HEK293T (cell line): Measurements from ENCODE around the gene SH2D3A.

ENCODE experiments used
- CTCF ChIA-PET: fragments of 350-600 bp; formaldehyde crosslinking; extraction: SDS; loops from one replicate; lab custom pipeline; 2021; ENCODE audit warnings: antibody characterized with exemption, inconsistent platforms; lab: Yijun Ruan, JAX
- POLR2A ChIA-PET: fragments of 350-600 bp; formaldehyde crosslinking; extraction: SDS; loops from one replicate; lab custom pipeline; 2020; ENCODE audit warnings: antibody characterized with exemption, inconsistent platforms; lab: Yijun Ruan, JAX
- DNase-seq: peaks from one replicate; pipeline ENCODE4 v3.0.0; 2012; ENCODE audit warnings: mixed read lengths; ENCODE audit errors: extremely low spot score
- ARNT ChIP-seq: fragments of 450-650 bp; IDR thresholded peaks from 2 replicates; pipeline ENCODE4 v1.6.1; 2017; ENCODE audit warnings: mild to moderate bottlenecking
- BHLHE40 ChIP-seq: fragments of 450-650 bp; IDR thresholded peaks from 2 replicates; pipeline ENCODE4 v1.6.1; 2016; ENCODE audit warnings: mild to moderate bottlenecking, moderate library complexity, borderline replicate concordance
- CTBP1 ChIP-seq: fragments of 450-650 bp; IDR thresholded peaks from 2 replicates; pipeline ENCODE4 v1.6.1; 2016; ENCODE audit warnings: borderline replicate concordance
- ELF4 ChIP-seq: fragments of 450-650 bp; IDR thresholded peaks from 2 replicates; pipeline ENCODE4 v1.6.1; 2017; ENCODE audit warnings: antibody characterized with exemption
- FOXA1 ChIP-seq: fragments of 450-650 bp; IDR thresholded peaks from 2 replicates; pipeline ENCODE4 v1.6.1; 2016; ENCODE audit warnings: mild to moderate bottlenecking
- FOXK2 ChIP-seq: fragments of 450-650 bp; IDR thresholded peaks from 2 replicates; pipeline ENCODE4 v1.6.1; 2016; ENCODE audit warnings: mild to moderate bottlenecking
- FOXM1 ChIP-seq: fragments of 450-650 bp; IDR thresholded peaks from 2 replicates; pipeline ENCODE4 v1.6.1; 2017; ENCODE audit warnings: mild to moderate bottlenecking, borderline replicate concordance
- HDGF ChIP-seq: fragments of 450-650 bp; IDR thresholded peaks from 2 replicates; pipeline ENCODE4 v1.6.1; 2017; ENCODE audit warnings: antibody characterized with exemption, borderline replicate concordance
- L3MBTL2 ChIP-seq: fragments of 450-650 bp; conservative IDR thresholded peaks from 2 replicates; pipeline ENCODE4 v1.6.1; 2016; ENCODE audit warnings: mild to moderate bottlenecking
- LEF1 ChIP-seq: fragments of 450-650 bp; IDR thresholded peaks from 2 replicates; pipeline ENCODE4 v1.6.1; 2017; ENCODE audit warnings: mild to moderate bottlenecking, borderline replicate concordance
- NFRKB ChIP-seq: fragments of 450-650 bp; IDR thresholded peaks from 2 replicates; pipeline ENCODE4 v1.6.1; 2016; ENCODE audit warnings: mild to moderate bottlenecking, moderate library complexity
- PKNOX1 ChIP-seq: fragments of 450-650 bp; IDR thresholded peaks from 2 replicates; pipeline ENCODE4 v1.6.1; 2016
- SP1 ChIP-seq: fragments of 450-650 bp; IDR thresholded peaks from 2 replicates; pipeline ENCODE4 v1.6.1; 2017
- SUZ12 ChIP-seq: fragments of 450-650 bp; IDR thresholded peaks from 2 replicates; pipeline ENCODE4 v1.6.1; 2016; ENCODE audit warnings: mild to moderate bottlenecking
- TARDBP ChIP-seq: fragments of 450-650 bp; IDR thresholded peaks from 2 replicates; pipeline ENCODE4 v1.6.1; 2016
- ZNF384 ChIP-seq: fragments of 450-650 bp; IDR thresholded peaks from 2 replicates; pipeline ENCODE4 v1.6.1; 2016

Gene SH2D3A

GRCh38 chr19:6737284-6737872 lies 29.9 kb downstream of the SH2D3A start, which contains the start of gene GPR108:
Gene GPR108, minus strand, starts transcription at chr19:6737580. Its CDS starts 4 bp downstream, at chr19:6737576.
- CTCF ChIA-PET, result interaction anchor here (0.6 to 0.7 kb wide), 3 partner anchors 36 to 1464 kb away, joined by 3 read pairs; no protein-coding TSS in a partner anchor
- no peak for TF ChIP-seq CTBP1
- TF ChIP-seq ZNF384, result no peak
- TF ChIP-seq NFRKB, result no peak
- TF ChIP-seq FOXM1, result peak; percentile 93
- TF ChIP-seq FOXA1, result no peak
- TF ChIP-seq PKNOX1, result peak; percentile 100
- no peak for TF ChIP-seq L3MBTL2
- TF ChIP-seq SP1, result no peak; the same call in none of the 2 replicates
- TF ChIP-seq LEF1, result peak; percentile 40; the same call in 1 of the 2 replicates
- TF ChIP-seq BHLHE40, result peak; percentile 92
- no peak for TF ChIP-seq FOXK2
- no peak for TF ChIP-seq HDGF
- DNase-seq, result peak; percentile 94
- POLR2A ChIA-PET, result interaction anchor here (0.7 to 2.0 kb wide), 7 partner anchors 9 to 221 kb away, joined by 3 to 8 read pairs (median 4); no protein-coding TSS in a partner anchor

- CTCF ChIA-PET, result interaction anchor here (0.6 kb wide), 2 partner anchors 46 to 1464 kb away, joined by 3 read pairs; no protein-coding TSS in a partner anchor
- POLR2A ChIA-PET, result interaction anchor here (0.6 to 1.8 kb wide), 9 partner anchors 8 to 278 kb away, joined by 3 to 5 read pairs (median 4); partner anchors contain the start of gene SLC25A23
- DNase-seq, result no peak
- no peak for TF ChIP-seq SUZ12
- TF ChIP-seq ARNT, result no peak
- TF ChIP-seq FOXM1, result no peak
Observed at GRCh38 chr19:6736917-6737283, 30.3 kb downstream of the SH2D3A start.

GRCh38 chr19:6736169-6736916 lies 30.9 kb downstream of the SH2D3A start:
- CTCF ChIA-PET, result interaction anchor here (0.6 kb wide), 1 partner anchor 216 kb away, joined by 6 read pairs; no protein-coding TSS in a partner anchor
- TF ChIP-seq L3MBTL2, result peak; percentile 75
- no peak for TF ChIP-seq FOXK2
- POLR2A ChIA-PET, result interaction anchor here (0.6 to 1.4 kb wide), 6 partner anchors 9 to 277 kb away, joined by 3 to 5 read pairs (median 4); partner anchors contain the start of gene SLC25A23
- DNase-seq, result peak; percentile 68

- CTCF ChIA-PET, result no interaction called here
Observed at GRCh38 chr19:6735181-6735911, 31.9 kb downstream of the SH2D3A start.

GRCh38 chr19:6734096-6734696 lies 33.0 kb downstream of the SH2D3A start:
- no peak for DNase-seq
- TF ChIP-seq SP1, result no peak
- ChIA-PET CTCF (no interaction called here), POLR2A (no interaction called here)

More at GRCh38 chr19:6735181-6735911, 31.9 kb downstream of the SH2D3A start:
- POLR2A ChIA-PET, result interaction anchor here (1.4 kb wide), 1 partner anchor 32 kb away, joined by 3 read pairs; no protein-coding TSS in a partner anchor
- no peak for DNase-seq
- TF ChIP-seq FOXA1 (no peak), ELF4 (no peak), TARDBP (no peak), FOXM1 (no peak)

- ChIA-PET POLR2A (no interaction called here), CTCF (no interaction called here)
- TF ChIP-seq L3MBTL2 (no peak), CTBP1 (no peak), SP1 (no peak), HDGF (no peak), BHLHE40 (no peak), NFRKB (no peak), FOXA1 (no peak), LEF1 (no peak), TARDBP (no peak), ARNT (no peak), ZNF384 (no peak), ELF4 (no peak)
- no peak for DNase-seq
Observed at GRCh38 chr19:6733338-6734095, 33.7 kb downstream of the SH2D3A start.
